Fibroblast of the aortic adventitia (primary cell): Measurements from ENCODE around the gene CREB5. TPM values are rescaled to one million over a fixed set of nuclear protein-coding genes. Genes with fewer than 3 reads are reported as not detected.

Experiments used
- DNase-seq: peaks from one replicate; pipeline ENCODE4 v3.0.0-alpha.2; 2010; ENCODE audit warnings: low read depth
- H3K4me3 ChIP-seq: 2 replicates; pipeline ENCODE4 v1.5.1; 2011; ENCODE audit warnings: low read depth, mild to moderate bottlenecking, control low read depth, low read length, moderate library complexity
- total RNA-seq: library from RNA; depleted of rRNA; stranded (reverse); fragments of >200 nt; gene quantifications from 2 replicates; pipeline ENCODE4 v1.2.3, GENCODE V29; 2012; ENCODE audit warnings: low replicate concordance
- TF ChIP-seq, protein P1 (sequence below): IDR thresholded peaks from 2 replicates; pipeline ENCODE4 v1.5.1; 2011; ENCODE audit warnings: mild to moderate bottlenecking, low read length, control low read depth, inconsistent platforms; ENCODE audit not compliant: insufficient read depth

CREB5 gene
- total RNA-seq, 1 donor, result 5.2 TPM

GRCh38 chr7:28697913-28698563 is 285.7 kb downstream of the CREB5 start:
- no peak overlapping the region for H3K4me3 ChIP-seq
- TF ChIP-seq, protein P1, sequence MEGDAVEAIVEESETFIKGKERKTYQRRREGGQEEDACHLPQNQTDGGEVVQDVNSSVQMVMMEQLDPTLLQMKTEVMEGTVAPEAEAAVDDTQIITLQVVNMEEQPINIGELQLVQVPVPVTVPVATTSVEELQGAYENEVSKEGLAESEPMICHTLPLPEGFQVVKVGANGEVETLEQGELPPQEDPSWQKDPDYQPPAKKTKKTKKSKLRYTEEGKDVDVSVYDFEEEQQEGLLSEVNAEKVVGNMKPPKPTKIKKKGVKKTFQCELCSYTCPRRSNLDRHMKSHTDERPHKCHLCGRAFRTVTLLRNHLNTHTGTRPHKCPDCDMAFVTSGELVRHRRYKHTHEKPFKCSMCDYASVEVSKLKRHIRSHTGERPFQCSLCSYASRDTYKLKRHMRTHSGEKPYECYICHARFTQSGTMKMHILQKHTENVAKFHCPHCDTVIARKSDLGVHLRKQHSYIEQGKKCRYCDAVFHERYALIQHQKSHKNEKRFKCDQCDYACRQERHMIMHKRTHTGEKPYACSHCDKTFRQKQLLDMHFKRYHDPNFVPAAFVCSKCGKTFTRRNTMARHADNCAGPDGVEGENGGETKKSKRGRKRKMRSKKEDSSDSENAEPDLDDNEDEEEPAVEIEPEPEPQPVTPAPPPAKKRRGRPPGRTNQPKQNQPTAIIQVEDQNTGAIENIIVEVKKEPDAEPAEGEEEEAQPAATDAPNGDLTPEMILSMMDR, result no peak
- DNase-seq, result no peak

DNA sequence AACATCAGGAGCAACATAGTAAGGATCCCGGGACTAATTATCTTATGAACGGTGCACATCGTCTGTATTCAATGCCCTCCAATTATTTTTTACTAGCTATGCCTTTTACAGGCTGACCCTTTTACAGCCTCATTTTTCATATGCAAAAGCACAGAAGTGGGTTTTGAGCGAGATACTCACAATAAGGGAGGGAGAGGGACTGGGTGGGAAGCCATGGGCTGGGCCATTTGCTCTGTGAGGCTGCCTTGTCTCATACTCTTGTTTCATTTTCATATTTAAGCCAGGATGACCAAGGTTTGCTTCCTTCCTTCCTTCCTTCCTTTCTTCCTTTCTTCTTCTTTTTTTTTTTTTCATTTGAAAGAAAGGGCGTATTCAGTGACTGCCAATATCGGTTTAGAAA is 286.5 kb downstream of the CREB5 start:
- TF ChIP-seq, protein P1, result no peak
- no peak overlapping the region for H3K4me3 ChIP-seq
- peak; percentile 9 for DNase-seq

DNA sequence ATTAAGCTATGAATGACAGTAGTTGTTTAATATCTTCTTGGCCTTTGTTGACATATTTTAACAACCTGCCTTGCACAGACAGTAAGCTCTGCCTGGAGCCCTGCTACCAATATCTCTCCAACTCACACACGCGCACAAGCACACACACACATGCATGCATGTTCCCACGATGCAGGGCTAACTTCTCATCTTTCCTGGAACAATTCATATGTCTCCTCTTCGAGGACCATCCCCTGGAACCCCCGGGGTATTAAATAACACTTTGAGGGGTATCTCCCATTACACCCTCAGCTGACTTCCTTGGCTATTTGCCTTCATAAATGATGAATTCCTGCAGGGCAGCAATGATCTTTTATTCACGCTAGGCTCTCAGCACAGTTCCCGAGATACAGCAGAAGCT is 287.8 kb downstream of the CREB5 start:
- DNase-seq, result no peak
- TF ChIP-seq, protein P1, result no peak
- H3K4me3 ChIP-seq, result no peak overlapping the region

DNA sequence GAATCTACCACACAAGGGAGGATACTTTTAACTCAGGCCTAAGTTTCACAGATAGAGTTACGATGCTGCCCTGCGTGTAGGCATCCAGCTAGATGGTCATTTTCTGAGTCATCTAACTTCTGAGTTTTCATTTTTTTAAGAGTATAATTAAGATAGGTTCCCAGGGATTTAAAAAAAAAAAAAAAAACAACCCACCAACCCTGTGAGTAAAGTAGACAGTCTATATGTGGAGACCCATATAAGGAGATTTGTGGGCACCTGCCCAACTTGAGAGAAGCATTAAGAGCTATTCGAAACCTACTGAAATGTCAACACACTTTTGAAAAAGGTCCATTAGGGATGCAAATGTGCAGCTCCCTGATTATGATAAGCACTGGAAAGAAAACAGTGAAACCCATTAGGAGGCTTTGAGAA is 288.5 kb downstream of the CREB5 start:
- DNase-seq, result no peak
- TF ChIP-seq, protein P1, result no peak
- H3K4me3 ChIP-seq, result no peak overlapping the region

- TF ChIP-seq, protein P1, result no peak
- DNase-seq, result peak; percentile 63
- no peak overlapping the region for H3K4me3 ChIP-seq
Measured at GRCh38 chr7:28701731-28702130, 289.4 kb downstream of the CREB5 start.

GRCh38 chr7:28702171-28702570 is 289.9 kb downstream of the CREB5 start:
- DNase-seq, result no peak
- TF ChIP-seq, protein P1, result no peak
- no peak overlapping the region for H3K4me3 ChIP-seq
